ENCODE data around the gene C12orf42.

The C12orf42 gene

GRCh38 chr12:103495469-103496456 is at the start of gene C12orf42:
Gene C12orf42 (minus strand): TSS chr12:103495968. CDS start chr12:103478426, 17,542 bp downstream.
- peak; percentile 53 for DNase-seq (ENCODE audit: low read depth)

DNA sequence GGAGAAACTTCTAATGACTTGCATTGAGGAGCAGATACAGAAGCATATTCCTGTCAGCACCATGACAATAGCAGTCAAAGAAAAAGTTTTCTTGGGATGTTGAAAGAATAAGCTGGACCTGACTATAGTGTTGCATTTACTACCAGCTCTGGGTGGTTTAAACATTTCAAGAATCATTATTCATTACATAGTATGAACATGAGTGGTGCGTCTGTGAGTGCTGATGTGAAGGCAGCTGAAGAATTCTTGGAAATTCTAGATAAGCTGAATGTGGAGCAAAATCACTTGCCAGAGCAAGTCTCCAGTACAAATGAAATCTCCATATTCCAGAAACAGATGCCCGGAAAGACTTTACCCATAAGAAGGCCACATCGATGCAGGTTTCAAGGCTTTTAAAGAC is 46.3 kb upstream of the C12orf42 start:
- no peak for DNase-seq (ENCODE audit: low read depth)

DNA sequence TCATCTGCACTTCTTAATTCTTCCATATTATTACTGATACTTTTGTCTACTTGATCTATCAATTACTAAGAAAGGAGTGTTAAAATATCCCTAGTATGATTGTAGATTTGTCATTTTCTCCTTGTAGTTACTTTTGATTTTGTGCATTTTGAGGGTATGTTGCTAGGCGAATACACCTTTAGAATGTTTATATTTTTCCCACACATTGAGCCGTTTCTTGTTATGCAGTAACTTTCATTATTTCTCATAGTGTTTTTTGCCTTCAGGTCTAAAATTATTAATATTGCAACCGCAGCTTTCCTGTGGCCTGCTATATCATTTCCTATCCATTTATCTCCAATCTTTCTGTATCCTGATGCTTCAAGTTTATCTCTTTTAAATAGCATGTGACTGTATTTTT is 44.6 kb upstream of the C12orf42 start:
- DNase-seq (ENCODE audit: low read depth), result no peak

DNA sequence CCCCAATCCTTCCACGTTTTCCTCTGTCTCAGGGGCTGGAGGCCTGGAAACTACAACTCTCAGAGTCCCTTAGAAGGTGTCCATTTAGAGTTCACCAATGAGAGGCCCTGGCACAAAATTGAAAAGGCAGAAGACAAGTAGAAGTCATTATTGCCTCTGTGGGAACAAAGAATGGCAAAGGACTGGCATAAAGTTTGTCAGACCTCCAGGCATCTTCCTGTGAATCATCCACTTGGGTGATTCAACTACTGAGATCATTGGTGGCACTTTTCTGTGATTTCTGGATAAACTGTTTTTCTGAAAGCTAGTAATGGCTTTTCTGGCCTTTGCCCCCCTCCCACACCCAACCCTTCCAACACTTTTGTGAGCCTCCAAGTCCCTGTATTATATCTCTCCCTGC is 42.6 kb upstream of the C12orf42 start:
- no peak for DNase-seq (ENCODE audit: low read depth)

- DNase-seq (ENCODE audit: low read depth), result no peak
Measured at GRCh38 chr12:103530307-103531066, 34.7 kb upstream of the C12orf42 start.

DNA sequence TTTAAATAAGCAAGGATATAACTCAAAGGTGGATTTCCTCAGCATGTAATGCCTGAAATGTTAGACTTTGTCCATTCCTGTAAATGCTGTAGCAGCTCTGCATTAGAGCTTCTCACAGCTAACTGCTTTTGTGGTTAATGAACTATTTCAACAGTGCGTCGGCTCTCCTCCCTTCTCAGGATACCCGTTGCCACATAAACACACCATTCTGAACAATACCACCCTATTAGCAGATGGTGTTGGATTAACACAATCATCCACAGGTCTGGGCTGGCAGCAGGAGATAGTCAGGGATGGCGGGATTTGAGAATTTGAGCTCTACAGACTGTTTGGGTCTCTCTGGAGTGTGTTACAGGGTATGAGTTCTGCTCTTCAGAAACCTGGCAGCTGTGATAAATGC is 33.5 kb upstream of the C12orf42 start:
- no peak for DNase-seq (ENCODE audit: low read depth)

GRCh38 chr12:103524238-103524875 is 28.6 kb upstream of the C12orf42 start:
- no peak for DNase-seq (ENCODE audit: low read depth)

GRCh38 chr12:103523771-103524170 is 28.0 kb upstream of the C12orf42 start:
- no peak for DNase-seq (ENCODE audit: low read depth)

GRCh38 chr12:103520686-103521215 is 25.0 kb upstream of the C12orf42 start:
- no peak for DNase-seq (ENCODE audit: low read depth)

DNA sequence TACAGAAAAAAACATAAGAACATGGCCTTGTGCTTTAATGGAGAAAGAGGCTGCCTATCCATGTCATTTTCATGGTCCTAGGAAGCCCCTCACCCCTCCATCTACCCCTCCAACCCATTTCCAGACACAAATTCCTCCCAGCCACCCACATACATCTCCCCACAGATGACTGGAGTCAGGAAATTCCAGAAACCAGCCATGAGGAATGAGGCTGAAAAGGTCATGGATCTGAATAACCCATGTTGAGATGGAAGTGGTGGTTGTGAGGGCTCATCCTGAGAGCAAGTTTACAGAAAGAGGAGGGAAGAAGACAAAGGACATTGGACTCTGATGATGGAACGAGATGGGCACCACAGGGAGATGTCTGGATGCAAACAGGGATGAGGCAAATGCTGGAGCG is 23.9 kb upstream of the C12orf42 start:
- DNase-seq (ENCODE audit: low read depth), result no peak

DNA sequence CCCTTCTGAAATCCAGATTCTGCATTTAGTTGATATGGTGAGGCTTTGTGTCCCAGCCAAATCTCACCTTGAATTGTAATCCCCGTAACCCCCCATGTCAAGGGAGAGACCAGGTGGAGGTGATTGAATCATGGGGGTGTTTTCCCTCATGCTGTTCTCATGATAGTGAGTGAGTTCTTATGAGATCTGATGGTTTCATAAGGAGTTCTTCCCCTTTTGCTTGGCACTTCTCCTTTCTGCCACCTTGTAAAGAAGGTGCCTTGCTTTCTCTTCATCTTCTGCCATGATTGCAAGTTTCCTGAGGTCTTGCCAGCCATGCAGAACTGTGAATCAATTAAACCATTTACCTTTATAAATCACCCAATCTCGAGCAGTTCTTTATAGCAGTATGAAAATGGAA is 23.1 kb upstream of the C12orf42 start:
- no peak for DNase-seq (ENCODE audit: low read depth)

DNA sequence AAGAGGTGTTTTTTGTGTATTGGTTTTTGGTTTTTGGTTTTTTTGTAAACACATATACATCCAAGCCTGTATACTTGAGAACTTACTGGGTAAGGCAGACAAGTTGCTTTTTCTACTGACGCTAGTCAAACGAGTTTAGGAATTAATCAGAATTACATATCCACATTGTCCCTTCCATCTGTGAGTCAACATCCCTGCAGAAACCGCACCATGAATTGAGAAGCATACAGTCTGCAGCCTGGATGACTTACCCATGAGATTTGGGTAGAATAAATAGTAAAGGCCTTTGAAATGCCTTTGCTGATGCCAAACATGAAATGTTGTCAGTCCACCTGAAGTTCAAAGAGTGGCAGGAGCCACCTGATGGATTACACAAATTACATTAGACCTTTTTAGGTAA is 21.4 kb upstream of the C12orf42 start:
- no peak for DNase-seq (ENCODE audit: low read depth)

DNA sequence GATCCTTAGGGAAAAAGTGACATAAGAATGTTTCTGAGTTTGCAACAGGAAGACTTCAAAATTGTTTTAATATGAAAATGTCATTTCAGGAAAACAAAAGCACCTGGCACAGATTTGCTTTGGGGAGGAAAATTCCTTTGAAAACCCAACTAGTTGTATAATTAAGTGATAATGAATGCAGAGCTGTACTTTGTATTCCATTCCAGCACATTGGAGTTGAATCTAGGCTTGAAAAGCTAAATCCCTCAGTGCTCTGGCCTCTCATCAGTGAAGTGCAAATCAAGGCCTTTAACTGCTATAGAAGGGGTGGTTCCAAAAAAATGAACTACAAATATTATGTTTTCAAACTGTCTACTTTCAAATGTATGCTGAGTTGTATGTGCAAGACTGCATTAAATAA is 19.6 kb upstream of the C12orf42 start:
- DNase-seq (ENCODE audit: low read depth), result no peak

GRCh38 chr12:103513875-103514274 is 18.1 kb upstream of the C12orf42 start:
- no peak for DNase-seq (ENCODE audit: low read depth)

DNA sequence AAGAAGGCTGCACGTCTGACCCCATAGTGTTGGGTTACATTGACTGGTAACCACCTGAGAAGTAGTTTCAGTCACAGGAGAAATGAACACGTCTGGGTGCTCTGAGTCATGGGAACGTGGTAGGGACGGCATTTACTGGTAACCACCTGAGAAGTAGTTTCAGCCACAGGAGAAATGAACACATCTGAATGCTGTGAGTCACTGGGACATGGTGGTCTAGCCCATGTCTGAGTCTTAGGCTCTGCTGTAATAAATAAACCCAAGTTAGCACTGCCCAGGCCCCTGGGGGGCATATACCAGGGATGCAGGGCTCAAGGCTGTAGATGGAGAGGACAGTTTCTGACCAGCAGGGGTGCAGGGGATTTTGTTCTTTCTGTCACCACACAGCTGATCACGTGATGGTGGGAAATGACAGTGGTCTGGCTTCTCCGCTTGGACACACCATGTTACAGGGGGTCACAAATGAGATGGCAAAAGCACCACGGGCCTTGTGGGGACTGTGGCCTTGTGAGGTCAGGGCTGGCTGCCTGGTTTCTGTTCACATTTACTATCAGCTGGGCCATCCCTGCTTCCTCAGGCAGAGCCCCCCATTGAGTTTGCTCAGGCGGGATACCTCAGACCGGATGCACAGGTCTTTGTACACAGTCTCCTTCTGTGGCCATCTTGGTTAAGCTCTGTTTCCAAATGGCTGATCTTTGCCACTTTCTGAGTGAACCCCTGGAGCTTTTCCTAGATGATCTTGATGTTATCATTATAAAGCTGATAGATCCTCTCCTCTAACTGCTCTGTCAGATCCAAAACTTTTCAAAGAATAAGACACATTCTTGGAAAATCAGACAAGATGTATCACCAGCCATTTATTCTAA is 9.8 kb upstream of the C12orf42 start:
- DNase-seq (ENCODE audit: low read depth), result no peak

GRCh38 chr12:103504606-103505005 is 8.8 kb upstream of the C12orf42 start:
- no peak for DNase-seq (ENCODE audit: low read depth)

DNA sequence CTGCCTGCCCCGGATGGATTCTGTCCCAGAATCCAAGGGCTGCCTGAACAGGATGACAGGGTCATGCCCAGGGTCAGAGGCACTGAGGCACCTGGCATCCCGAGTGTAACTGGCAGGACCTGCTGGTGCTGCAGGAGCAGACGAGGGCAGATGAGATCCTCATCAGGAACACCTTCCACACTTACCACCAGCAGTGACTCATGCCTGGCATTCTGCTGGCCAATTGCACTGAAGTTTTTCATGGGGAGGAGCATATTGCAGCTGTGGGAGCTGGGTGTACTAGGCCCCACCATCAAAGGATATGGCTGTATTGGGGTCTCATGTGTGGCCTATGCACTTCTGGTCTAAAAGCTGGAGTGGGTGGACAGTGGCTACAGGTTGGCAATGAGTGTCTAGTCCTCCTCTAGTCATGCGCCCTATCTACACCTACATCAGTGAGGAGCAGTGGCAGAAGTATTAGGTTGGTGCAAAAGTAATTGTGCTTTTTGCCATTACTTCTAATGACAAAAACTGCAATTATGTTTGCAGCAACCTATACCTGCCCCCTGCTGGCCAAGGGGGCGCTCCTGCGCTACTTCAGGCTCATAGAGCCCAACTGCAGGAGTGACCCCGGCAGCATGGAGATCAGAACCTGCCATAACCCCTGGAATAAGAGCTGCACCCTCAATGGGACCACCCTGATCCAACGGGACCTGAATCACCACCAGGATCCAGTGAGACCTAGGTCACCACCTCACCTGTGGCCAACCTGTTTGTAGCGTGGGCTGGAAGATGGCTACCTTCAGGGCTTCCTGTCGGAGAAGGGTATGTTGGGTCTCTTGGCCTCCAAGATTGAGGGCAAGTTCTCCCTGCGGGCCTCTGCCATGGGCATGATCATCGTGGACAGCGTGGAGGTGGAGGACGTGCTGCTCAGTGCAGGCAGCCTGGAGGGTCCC is 8.0 kb upstream of the C12orf42 start:
- no peak for DNase-seq (ENCODE audit: low read depth)

DNA sequence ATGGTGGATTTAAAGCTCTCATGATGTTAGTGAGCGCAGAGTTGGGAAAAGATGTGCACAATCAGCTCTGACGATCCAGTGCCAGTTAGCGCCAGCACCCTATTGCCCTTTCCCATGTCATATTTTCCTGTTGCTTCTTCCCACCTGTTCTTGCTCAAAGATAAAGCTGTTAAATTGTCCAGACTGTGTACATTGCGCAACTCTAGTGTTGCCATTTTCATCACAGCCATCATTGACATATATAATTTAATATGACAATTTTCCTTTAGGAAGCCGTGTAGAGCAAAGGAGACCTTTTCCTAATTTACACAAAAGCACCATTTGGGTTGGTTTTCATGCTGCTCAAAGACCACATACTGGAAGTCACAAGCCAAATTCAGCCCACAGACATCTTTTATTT is 5.7 kb upstream of the C12orf42 start:
- DNase-seq (ENCODE audit: low read depth), result no peak

- DNase-seq (ENCODE audit: low read depth), result no peak
Measured at GRCh38 chr12:103499571-103499970, 3.8 kb upstream of the C12orf42 start.

DNA sequence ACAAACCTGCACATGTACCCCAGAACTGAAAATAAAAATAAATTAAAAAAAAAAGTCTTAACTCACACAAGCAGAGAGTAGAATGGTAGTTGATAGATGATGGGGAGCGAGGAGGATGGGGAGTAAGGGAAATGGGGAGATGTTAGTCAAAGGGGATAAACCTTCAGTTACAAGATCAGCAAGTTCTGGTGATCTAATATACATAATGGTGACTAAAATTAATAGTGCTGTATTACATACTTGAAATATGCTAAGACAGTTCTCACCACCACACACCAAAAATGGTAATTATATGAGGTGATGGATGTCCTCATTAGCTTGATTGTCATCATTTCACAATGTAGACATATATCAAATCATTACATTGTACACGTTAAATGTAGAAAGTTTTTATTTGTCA is 3.2 kb upstream of the C12orf42 start:
- DNase-seq (ENCODE audit: low read depth), result no peak
